AG09309 (cell line): Measurements from ENCODE around the gene NAV2.
"Not testable (repeated sequence)": the region's sequence is repeated elsewhere in the genome, so short reads cannot be mapped to it uniquely, and the experiment has no call there.

Source experiments
- DNase-seq: peaks from one replicate; pipeline ENCODE4 v3.0.0-alpha.2; 2010; ENCODE audit warnings: low read depth
- H3K4me3 ChIP-seq: 2 replicates; pipeline ENCODE4 v1.5.1; 2011; ENCODE audit warnings: mild to moderate bottlenecking, low read depth, low read length, moderate library complexity; ENCODE audit not compliant: control insufficient read depth
- TF ChIP-seq, protein P1 (sequence below): IDR thresholded peaks from 2 replicates; pipeline ENCODE4 v1.5.1; 2011; ENCODE audit warnings: mild to moderate bottlenecking, low read depth, low read length, inconsistent platforms; ENCODE audit not compliant: insufficient read depth, control insufficient read depth; ENCODE audit errors: missing control alignments

Gene NAV2

DNA sequence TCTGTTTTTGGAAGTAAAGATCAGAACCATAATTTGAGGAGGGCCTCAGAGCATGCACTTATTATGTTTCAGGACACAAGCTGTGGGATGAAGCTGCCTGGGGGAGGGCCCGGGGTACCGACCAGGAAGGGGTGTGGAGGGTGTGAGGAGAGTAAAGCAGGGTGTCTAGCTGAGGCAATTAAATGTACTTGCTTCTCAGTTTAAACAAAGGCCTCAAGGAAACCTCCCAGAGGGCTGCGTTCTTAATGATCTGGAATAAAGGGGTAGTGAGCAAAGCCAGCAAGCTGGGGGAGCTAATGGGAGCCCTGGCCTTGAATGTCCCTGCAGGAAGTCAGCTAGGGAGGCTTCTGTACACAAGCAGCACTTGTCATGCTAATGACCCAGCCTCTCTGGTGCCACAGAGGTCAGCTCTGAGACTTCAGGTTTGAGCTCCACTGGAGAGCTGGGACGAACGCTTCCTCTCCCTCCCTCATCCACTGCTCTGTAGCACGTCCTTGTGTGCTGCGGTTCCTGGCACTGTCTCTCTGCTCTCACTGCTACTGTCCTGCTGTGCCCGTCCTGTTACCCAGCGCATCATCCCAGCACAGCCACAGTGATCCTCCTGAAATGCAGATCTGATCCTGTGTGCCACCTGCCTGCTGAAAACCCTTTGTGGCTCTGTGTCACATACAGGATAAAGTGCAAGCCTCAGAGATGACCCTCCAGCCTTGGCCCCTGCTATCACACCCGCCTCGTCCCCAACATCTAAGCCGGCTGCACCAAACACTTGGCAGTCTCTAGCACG is 287.9 kb downstream of the NAV2 start:
- TF ChIP-seq, protein P1, sequence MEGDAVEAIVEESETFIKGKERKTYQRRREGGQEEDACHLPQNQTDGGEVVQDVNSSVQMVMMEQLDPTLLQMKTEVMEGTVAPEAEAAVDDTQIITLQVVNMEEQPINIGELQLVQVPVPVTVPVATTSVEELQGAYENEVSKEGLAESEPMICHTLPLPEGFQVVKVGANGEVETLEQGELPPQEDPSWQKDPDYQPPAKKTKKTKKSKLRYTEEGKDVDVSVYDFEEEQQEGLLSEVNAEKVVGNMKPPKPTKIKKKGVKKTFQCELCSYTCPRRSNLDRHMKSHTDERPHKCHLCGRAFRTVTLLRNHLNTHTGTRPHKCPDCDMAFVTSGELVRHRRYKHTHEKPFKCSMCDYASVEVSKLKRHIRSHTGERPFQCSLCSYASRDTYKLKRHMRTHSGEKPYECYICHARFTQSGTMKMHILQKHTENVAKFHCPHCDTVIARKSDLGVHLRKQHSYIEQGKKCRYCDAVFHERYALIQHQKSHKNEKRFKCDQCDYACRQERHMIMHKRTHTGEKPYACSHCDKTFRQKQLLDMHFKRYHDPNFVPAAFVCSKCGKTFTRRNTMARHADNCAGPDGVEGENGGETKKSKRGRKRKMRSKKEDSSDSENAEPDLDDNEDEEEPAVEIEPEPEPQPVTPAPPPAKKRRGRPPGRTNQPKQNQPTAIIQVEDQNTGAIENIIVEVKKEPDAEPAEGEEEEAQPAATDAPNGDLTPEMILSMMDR, result no peak
- no peak for DNase-seq
- H3K4me3 ChIP-seq, result no peak overlapping the region

DNA sequence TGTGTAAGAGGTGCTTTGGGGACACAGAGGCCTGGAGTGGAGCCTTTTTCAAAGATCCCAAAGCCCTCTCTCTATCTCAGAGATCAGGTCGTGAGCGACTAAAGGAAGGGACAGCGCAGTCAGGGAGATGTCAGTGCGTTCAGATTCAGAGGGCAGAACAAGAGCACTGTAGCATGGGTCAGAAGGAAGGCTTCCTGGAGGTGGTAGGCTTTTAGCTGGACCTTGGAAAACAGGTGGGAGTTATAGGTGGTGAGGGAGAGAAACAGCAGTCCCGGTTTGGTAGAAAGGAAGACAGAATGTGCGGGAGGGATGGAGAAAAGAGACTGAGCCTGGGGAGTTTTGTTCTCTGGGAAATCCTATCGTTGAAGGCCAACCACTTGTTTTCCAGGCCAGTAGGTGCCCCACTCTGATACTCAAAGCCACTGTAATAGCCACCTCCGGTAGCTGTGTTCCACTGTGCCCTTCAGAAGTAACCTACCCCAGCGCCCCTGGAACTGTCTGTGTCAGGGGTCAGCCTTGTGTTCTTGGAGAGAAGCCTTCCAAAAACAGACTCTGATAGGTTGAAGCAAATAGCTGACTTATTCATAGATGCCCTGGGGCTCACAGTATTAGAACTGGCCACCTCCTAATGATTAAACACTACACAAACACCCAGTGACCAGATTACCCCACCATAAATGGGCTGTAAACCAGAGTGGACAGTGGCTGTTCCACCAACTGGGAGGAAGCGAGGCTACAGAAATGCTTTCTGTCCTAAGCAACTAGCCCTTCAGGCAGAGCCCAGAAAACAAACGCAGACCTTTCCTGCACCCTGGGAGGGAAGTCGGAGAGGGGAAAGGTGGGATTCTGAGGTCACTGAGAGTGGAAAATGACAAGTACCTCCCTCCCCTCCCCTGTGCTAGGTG is 289.9 kb downstream of the NAV2 start:
- DNase-seq, result no peak
- no peak overlapping the region for H3K4me3 ChIP-seq
- TF ChIP-seq, protein P1, result no peak

DNA sequence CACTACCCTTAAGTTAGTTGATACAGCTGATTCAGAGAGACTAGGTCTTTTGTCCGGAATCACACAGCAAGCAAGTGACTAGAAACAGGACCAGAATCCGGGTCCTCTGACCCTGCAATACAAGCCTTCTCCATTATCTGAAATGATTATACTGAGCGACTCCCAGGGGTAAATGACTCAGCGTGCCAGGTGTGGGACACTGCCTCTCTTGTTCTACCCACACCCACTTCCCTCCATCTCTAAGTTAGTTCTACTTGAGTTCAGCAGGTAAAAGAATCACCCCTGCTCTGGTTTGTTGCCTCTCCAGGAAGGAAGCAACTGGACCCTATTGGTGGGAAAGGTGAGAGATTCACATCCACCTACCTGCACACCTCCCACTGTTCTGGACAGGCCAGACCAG is 290.7 kb downstream of the NAV2 start:
- TF ChIP-seq, protein P1, result no peak
- no peak overlapping the region for H3K4me3 ChIP-seq
- DNase-seq, result no peak

DNA sequence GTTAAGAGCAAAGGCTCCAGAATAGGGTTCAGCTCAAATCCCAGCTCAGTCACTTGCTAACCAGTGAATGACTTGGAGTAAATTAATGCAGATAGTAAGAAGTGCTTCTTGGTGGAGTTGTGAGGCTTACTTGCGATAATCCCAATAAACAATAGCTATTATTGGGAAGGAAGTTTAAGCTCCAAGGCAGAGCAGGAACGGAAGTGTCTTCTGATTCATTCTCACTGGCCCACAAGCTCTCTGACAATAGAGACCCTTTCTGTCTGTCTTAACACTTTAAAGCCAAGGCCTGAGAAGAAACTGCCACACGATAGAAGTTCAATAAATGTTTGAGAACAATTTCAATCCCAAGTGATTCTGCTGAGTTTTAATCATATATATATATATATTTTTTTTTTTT is 292.2 kb downstream of the NAV2 start:
- no peak overlapping the region for H3K4me3 ChIP-seq
- no peak for DNase-seq
- TF ChIP-seq, protein P1, result no peak

DNA sequence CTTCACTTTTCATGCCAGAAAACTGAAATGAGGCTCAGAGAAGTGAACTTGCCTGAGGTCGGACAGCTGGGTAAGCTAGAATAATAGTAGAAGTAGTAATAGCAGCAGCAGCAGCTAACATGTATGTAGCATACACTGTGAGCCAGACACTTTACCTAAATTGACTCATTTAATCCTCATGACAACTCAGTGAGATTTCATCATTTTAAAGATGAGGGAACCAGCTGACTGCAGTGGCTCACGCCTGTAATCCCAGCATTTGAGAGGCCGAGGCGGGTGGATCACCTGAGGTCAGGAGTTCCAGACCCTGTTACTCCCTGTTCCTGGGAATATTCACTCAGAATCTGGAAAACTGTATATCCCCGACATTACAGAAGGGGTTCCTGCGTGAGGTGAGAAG is 293.1 kb downstream of the NAV2 start:
- DNase-seq, result no peak

DNA sequence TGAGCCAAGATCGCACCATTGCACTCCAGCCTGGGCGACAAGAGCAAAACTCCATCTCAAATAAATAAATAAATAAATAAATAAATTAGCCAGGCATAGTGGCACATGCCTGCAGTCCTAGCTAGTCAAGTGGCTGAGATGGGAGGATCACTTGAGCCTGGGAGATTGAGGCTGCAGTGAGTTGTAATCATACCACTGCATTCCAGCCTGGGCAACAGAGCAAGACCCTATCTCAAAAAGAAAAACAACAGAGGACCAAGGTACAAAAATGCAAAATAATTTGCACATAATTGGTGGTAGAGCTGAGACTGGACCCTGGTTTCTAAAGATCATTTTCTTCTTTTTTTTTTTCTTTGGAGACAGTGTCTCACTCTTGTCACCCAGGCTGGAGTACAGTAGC is 294.0 kb downstream of the NAV2 start:
- not testable (repeated sequence) for DNase-seq

More for the DNA sequence above, 293.1 kb downstream of the NAV2 start:
- H3K4me3 ChIP-seq, result no peak overlapping the region
- TF ChIP-seq, protein P1, result no peak

DNA sequence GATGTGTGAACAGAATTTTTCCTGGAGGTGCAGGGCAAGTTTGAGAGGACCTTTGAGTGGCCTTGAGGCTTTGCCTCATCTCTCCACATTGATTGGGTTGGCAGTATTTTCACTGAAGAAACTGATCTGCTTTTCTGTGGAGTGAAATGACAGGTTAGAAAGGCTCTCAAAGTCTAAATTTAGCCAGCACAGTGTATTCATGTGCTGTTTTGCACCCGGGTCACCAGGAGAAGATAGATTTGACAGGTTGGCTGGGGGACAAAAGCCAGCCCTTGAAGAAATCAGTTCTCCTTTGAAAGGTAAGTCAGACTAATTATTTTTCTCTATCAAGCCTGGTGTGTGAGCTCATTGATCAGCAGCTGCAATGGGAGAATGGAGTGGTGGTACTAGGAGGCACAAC is 294.7 kb downstream of the NAV2 start:
- DNase-seq, result no peak
- no peak overlapping the region for H3K4me3 ChIP-seq
- TF ChIP-seq, protein P1, result no peak

More for the DNA sequence above, 294.0 kb downstream of the NAV2 start:
- not testable (repeated sequence) for H3K4me3 ChIP-seq
